SU-DHL-6 (cell line): ENCODE results near the gene PDZD4.

Source experiments
- EZH2phosphoT487 ChIP-seq: fragments of 200-600 bp; sonication (generic), shearing (Covaris generic); conservative IDR thresholded peaks from 2 replicates; pipeline ENCODE4 v1.6.1; 2018; ENCODE audit warnings: mild to moderate bottlenecking, antibody characterized with exemption, low read length, moderate library complexity, mixed read lengths
- TF ChIP-seq, protein P1 (sequence below): fragments of 200-600 bp; sonication (generic); IDR thresholded peaks from one replicate; pipeline ENCODE4 v1.5.1; 2017; ENCODE audit warnings: antibody characterized with exemption, mild to moderate bottlenecking, low read length, moderate library complexity; ENCODE audit not compliant: insufficient read depth, poor library complexity, severe bottlenecking

GRCh38 chrX:153806999-153807575, 23.3 kb downstream of the PDZD4 start:
- TF ChIP-seq, protein P1, sequence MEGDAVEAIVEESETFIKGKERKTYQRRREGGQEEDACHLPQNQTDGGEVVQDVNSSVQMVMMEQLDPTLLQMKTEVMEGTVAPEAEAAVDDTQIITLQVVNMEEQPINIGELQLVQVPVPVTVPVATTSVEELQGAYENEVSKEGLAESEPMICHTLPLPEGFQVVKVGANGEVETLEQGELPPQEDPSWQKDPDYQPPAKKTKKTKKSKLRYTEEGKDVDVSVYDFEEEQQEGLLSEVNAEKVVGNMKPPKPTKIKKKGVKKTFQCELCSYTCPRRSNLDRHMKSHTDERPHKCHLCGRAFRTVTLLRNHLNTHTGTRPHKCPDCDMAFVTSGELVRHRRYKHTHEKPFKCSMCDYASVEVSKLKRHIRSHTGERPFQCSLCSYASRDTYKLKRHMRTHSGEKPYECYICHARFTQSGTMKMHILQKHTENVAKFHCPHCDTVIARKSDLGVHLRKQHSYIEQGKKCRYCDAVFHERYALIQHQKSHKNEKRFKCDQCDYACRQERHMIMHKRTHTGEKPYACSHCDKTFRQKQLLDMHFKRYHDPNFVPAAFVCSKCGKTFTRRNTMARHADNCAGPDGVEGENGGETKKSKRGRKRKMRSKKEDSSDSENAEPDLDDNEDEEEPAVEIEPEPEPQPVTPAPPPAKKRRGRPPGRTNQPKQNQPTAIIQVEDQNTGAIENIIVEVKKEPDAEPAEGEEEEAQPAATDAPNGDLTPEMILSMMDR, result no peak
- no peak for TF ChIP-seq EZH2phosphoT487
